Skeletal muscle cell (primary cell): ENCODE measurements around the gene TRPM1.

Experiments used
- DNase-seq: peaks from one replicate; pipeline ENCODE4 v3.0.0-alpha.2; 2010; ENCODE audit warnings: low read depth
- H3K4me3 ChIP-seq: 2 replicates; pipeline ENCODE4 v1.5.1; 2011; ENCODE audit warnings: low read depth, mild to moderate bottlenecking, control low read depth, low read length, moderate library complexity

TRPM1 gene

GRCh38 chr15:31086344-31086743, 15.2 kb downstream of the TRPM1 start:
- no peak for DNase-seq
- H3K4me3 ChIP-seq: no peak overlapping the region

GRCh38 chr15:31085359-31085758, 16.2 kb downstream of the TRPM1 start:
- no peak overlapping the region for H3K4me3 ChIP-seq
- no peak for DNase-seq

- no peak overlapping the region for H3K4me3 ChIP-seq
- DNase-seq: no peak
These were observed 17.3 kb downstream of the TRPM1 start for GRCh38 chr15:31084176-31084575.

DNA sequence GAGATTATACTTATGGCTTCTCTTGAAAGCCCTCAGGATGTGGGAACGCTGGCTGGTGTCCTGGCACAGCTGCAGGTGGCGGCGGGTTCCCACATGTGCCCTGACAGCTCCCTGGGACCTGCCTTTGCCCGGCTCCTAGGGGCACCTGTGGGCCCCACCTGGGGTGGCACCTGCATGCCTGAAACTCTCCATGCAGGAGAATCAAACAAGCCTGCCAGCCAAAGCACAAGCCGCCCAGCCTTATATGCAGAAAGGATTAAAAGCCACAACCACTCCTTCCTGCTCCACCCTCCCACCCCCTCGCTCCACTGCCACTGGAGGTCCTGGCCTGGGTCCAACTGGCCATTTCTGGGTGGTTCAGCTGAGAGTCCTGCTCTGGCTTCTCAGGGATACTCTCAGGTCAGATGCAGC, 18.1 kb downstream of the TRPM1 start:
- no peak for DNase-seq
- no peak overlapping the region for H3K4me3 ChIP-seq

- H3K4me3 ChIP-seq: no peak overlapping the region
- no peak for DNase-seq
These were observed 18.7 kb downstream of the TRPM1 start for GRCh38 chr15:31082771-31083369.

GRCh38 chr15:31081588-31082250, 19.8 kb downstream of the TRPM1 start:
- no peak overlapping the region for H3K4me3 ChIP-seq
- DNase-seq: no peak

GRCh38 chr15:31081056-31081455, 20.5 kb downstream of the TRPM1 start:
- H3K4me3 ChIP-seq: no peak overlapping the region
- DNase-seq: no peak

DNA sequence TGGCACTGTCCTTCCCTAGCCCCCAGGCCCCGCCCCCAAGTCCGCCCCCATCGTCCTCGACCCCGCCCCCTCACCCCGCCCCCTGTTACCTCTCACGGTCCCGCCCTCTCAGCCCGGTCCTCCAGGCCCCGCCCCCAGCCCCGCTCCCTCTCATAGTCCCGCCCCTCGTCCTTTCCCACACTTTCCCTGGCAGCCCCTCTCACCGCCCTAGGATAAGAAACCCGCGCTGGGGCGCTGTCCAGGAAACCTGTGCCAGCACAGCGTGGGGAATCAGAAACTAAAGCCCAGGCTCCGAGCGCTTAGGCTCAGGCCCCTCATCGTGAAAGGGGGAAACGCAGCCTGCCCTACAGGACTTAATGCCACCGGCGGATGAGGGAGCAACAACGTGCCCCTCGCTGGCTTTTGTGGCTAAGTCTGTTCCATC, 20.9 kb downstream of the TRPM1 start:
- DNase-seq: no peak
- no peak overlapping the region for H3K4me3 ChIP-seq

DNA sequence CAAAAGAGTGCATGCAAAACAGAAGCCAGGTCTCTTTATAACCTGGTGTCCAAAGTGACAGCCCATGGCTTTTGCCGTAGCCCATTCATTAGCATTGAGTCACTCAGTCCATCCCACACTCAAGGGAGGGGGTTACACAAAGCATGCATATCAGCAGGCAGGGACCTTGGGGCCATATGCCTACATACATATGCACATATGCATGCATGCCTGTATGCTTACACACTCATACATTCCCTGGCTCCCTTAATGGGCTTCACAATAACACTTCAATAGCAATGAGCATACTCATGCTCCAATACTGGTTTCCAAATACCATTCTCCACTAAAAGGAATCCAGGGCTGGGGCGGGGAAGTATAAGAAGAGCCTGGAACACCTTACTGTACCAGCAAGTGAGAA, 22.0 kb downstream of the TRPM1 start:
- no peak overlapping the region for H3K4me3 ChIP-seq
- no peak for DNase-seq

DNA sequence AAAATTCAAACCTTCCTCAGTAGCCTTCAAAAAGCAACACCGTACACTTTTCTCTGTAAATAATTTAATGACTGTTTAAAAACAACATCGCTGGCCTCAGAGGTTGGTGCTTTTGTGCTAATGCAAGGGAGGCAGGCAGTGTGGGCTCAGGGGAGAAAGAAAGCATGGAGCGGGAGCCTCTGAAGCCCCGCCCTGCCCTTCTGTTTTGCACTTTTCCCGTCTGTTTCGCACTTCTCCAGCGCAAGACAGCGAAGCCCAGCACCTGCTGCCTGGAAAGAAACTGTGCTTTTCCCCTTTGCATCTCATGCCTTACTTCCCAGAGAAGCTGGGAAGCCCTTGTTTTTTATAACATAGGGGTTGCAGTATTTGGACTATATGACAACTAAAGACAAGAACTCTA, 23.1 kb downstream of the TRPM1 start:
- DNase-seq: no peak
- no peak overlapping the region for H3K4me3 ChIP-seq

- no peak for DNase-seq
These were observed 23.6 kb downstream of the TRPM1 start for GRCh38 chr15:31077941-31078340.

GRCh38 chr15:31077181-31077580, 24.3 kb downstream of the TRPM1 start:
- no peak for DNase-seq
- no peak overlapping the region for H3K4me3 ChIP-seq

More at GRCh38 chr15:31077941-31078340, 23.6 kb downstream of the TRPM1 start:
- no peak overlapping the region for H3K4me3 ChIP-seq

DNA sequence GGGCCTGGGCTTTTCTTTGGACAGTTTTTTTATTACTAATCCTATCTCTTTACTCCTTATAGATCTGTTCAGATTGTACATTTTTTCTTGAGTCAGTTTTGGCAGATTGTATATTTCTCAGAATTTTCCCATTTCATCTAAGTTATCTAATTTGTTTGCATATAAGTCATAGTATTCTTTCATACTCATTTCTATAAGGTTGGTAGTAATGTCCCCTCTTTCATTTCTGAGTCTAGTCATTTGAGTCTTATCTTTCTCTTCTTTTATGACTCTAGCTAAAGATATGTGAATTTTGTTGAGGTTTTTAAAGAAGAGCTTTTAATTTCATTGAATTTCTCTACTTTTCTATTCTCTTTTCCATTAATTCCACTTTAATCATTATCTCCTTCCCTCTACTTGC, 27.2 kb downstream of the TRPM1 start:
- H3K4me3 ChIP-seq: no peak overlapping the region
- DNase-seq: no peak

GRCh38 chr15:31070867-31071266, 30.7 kb downstream of the TRPM1 start:
- DNase-seq: no peak
- no peak overlapping the region for H3K4me3 ChIP-seq

GRCh38 chr15:31069360-31070000, 32.0 kb downstream of the TRPM1 start:
- no peak for DNase-seq
- no peak overlapping the region for H3K4me3 ChIP-seq

DNA sequence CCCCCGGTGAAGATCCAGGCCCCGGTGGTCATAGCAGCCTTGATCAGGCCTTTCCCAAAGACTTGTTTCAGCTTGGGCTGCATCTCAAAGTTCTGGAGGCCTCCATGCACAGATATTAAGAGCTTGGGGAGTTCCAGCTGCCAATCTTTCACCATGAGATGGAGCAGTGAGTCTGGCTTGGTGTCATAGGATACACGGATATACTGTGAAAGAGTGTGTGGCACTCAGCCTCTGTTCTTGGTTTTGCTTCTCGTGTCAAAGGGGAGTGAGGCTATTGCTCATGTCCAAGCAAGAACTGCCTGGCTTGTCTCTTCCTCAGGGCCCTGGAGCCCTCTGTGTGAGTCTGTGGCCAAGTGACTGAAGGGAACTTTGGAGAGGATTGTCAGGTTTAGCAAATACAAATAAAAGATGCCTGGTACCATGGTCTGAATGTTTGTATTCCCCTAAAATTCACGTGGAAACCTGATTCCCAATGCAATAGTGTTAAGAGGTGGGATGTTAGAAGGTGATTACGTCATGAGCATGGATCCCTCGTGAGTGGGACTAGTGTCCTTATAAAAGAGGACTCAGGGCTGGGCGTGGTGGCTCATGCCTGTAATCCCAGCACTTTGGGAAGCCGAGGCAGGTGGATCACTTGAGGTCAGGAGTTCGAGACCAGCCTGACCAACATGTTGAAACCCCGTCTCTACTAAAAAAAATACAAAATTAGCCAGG, 33.5 kb downstream of the TRPM1 start:
- H3K4me3 ChIP-seq: no peak overlapping the region
- DNase-seq: no peak

- DNase-seq: no peak
- no peak overlapping the region for H3K4me3 ChIP-seq
These were observed 35.7 kb downstream of the TRPM1 start for GRCh38 chr15:31065824-31066223.

GRCh38 chr15:31062911-31063310, 38.6 kb downstream of the TRPM1 start:
- no peak overlapping the region for H3K4me3 ChIP-seq
- no peak for DNase-seq

GRCh38 chr15:31062310-31062847, 39.1 kb downstream of the TRPM1 start:
- no peak for DNase-seq
- no peak overlapping the region for H3K4me3 ChIP-seq
